MM.1S (cell line): ENCODE measurements around the gene RYK.

ENCODE experiments used
- EZH2 ChIP-seq: fragments of 300-600 bp; sonication (generic); optimal IDR thresholded peaks from 2 replicates; pipeline ENCODE3; 2017; ENCODE audit warnings: low read depth, mild to moderate bottlenecking, antibody characterized with exemption, low read length, mixed read lengths
- EZH2phosphoT487 ChIP-seq: fragments of 300-600 bp; sonication (generic); IDR thresholded peaks from 2 replicates; pipeline ENCODE4 v1.6.1; 2018; ENCODE audit warnings: antibody characterized with exemption, low read length
- TF ChIP-seq, protein P1 (sequence below): fragments of 300-600 bp; sonication (generic); IDR thresholded peaks from 2 replicates; pipeline ENCODE4 v1.5.1; 2016; ENCODE audit warnings: antibody characterized with exemption, low read length, mixed read lengths

DNA sequence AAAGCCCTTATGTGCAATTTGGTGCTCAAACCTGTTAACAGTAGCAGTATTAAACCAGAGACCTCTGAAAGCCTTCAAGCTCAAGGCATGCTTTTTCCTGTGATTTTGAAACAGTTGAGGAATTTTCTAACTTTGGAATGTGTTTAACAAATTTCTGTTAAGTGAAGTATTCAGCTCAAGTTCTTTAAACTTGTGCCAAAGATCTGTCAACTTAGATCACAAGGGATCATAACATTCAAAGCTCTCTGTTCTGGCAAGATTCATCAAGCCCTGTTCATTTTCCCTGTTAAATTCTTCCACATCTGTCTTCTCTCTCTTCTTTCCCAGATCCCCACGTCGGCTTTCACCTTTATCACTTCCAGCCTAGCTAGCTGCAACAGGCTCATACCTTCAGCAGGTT is 28.8 kb upstream of the RYK start:
- TF ChIP-seq, protein P1, sequence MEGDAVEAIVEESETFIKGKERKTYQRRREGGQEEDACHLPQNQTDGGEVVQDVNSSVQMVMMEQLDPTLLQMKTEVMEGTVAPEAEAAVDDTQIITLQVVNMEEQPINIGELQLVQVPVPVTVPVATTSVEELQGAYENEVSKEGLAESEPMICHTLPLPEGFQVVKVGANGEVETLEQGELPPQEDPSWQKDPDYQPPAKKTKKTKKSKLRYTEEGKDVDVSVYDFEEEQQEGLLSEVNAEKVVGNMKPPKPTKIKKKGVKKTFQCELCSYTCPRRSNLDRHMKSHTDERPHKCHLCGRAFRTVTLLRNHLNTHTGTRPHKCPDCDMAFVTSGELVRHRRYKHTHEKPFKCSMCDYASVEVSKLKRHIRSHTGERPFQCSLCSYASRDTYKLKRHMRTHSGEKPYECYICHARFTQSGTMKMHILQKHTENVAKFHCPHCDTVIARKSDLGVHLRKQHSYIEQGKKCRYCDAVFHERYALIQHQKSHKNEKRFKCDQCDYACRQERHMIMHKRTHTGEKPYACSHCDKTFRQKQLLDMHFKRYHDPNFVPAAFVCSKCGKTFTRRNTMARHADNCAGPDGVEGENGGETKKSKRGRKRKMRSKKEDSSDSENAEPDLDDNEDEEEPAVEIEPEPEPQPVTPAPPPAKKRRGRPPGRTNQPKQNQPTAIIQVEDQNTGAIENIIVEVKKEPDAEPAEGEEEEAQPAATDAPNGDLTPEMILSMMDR: no peak
- no peak for TF ChIP-seq EZH2phosphoT487
- TF ChIP-seq EZH2: no peak
